PC-9 (cell line): ENCODE measurements around the gene KCNA5. TPM values are rescaled to one million over a fixed set of nuclear protein-coding genes. Genes with fewer than 3 reads are reported as not detected.

Source experiments
- BruUV-seq: library from RNA; stranded (reverse); fragments of 400-500 nt; replicated peaks from 2 replicates; lab custom pipeline; 2021; lab: Mats Ljungman, UMichigan
- CTCF ChIA-PET: fragments of 300-600 bp; sonication (Branson Sonifier 250); formaldehyde crosslinking; loops from one replicate; lab custom pipeline; 2022; ENCODE audit warnings: antibody characterized with exemption; lab: Charles Lee
- POLR2A ChIA-PET: fragments of 300-600 bp; sonication (Branson Sonifier 250); formaldehyde crosslinking; loops from one replicate; lab custom pipeline; 2022; ENCODE audit warnings: antibody characterized with exemption; ENCODE audit not compliant: unreplicated experiment; lab: Charles Lee
- DNase-seq, 2 experiments: peaks; one replicate each; pipeline versions ENCODE4 v3.0.0 to v3.0.0-alpha.2; 2015 to 2022; ENCODE audit warnings: mixed read lengths in 1 of 2
- H2AFZ ChIP-seq: fragments of 200-600 bp; sonication (generic); 2 replicates; pipeline ENCODE4 v1.8.1; 2017; ENCODE audit warnings: antibody characterized with exemption
- H3F3A ChIP-seq: fragments of 200-600 bp; sonication (generic); 2 replicates; pipeline ENCODE4 v1.8.1; 2017; ENCODE audit warnings: antibody characterized with exemption, mild to moderate bottlenecking, low read depth; ENCODE audit not compliant: insufficient read depth
- H3K27ac ChIP-seq: fragments of 200-600 bp; sonication (generic); 2 replicates; pipeline ENCODE4 v1.6.1; 2016; ENCODE audit warnings: mixed run types
- H3K27me3 ChIP-seq: fragments of 200-600 bp; sonication (generic); 2 replicates; pipeline ENCODE4 v1.6.1; 2016; ENCODE audit warnings: low read depth, mixed run types; ENCODE audit not compliant: insufficient read depth
- H3K36me3 ChIP-seq: fragments of 200-600 bp; sonication (generic); 2 replicates; pipeline ENCODE4 v1.6.1; 2016; ENCODE audit warnings: low read depth, mixed run types
- H3K4me1 ChIP-seq: fragments of 200-600 bp; sonication (generic); replicated peaks from 2 replicates; pipeline ENCODE4 v1.6.1; 2016; ENCODE audit warnings: mixed run types; ENCODE audit not compliant: insufficient read depth
- H3K4me2 ChIP-seq: fragments of 200-600 bp; sonication (generic); 2 replicates; pipeline ENCODE4 v1.6.1; 2017; ENCODE audit warnings: mixed run types
- H3K4me3 ChIP-seq: fragments of 200-600 bp; sonication (generic); 2 replicates; pipeline ENCODE4 v1.6.1; 2016; ENCODE audit warnings: mixed run types
- H3K79me2 ChIP-seq: fragments of 200-600 bp; sonication (generic); 2 replicates; pipeline ENCODE4 v1.6.1; 2017; ENCODE audit warnings: low read depth, mixed run types
- H3K9me2 ChIP-seq: fragments of 200-600 bp; sonication (generic); 2 replicates; pipeline ENCODE4 v1.8.1; 2017; ENCODE audit warnings: mild to moderate bottlenecking; ENCODE audit not compliant: insufficient read depth
- H3K9me3 ChIP-seq: fragments of 200-600 bp; sonication (generic); 2 replicates; pipeline ENCODE4 v1.8.1; 2016; ENCODE audit warnings: low read depth; ENCODE audit not compliant: insufficient read depth
- H4K20me1 ChIP-seq: fragments of 200-600 bp; sonication (generic); 2 replicates; pipeline ENCODE4 v1.8.1; 2017; ENCODE audit not compliant: insufficient read depth
- CTCF ChIP-seq: fragments of 200-600 bp; sonication (generic); conservative IDR thresholded peaks from 2 replicates; pipeline ENCODE4 v1.6.1; 2017; ENCODE audit warnings: mixed run types, antibody characterized with exemption, mild to moderate bottlenecking, moderate library complexity
- EZH2 ChIP-seq: fragments of 200-600 bp; sonication (generic); IDR thresholded peaks from 2 replicates; pipeline ENCODE4 v1.8.0; 2017; ENCODE audit warnings: antibody characterized with exemption, low read depth
- intact Hi-C: fragments of 100-400 bp; cut with micrococcal nuclease; formaldehyde crosslinking; loops from one replicate; pipeline ENCODE4 v1.10.0; 2022; ENCODE audit not compliant: unreplicated experiment
- total RNA-seq: library from RNA; stranded (reverse); gene quantifications from 2 replicates; pipeline ENCODE4 v1.2.3, GENCODE V29; 2021

The KCNA5 gene
- total RNA-seq, 1 experiment from 2014 or later, result not detected

- BruUV-seq, result no TSS peak
- H3K36me3 ChIP-seq, result no peaks in the 10 kb centered on the region
- POLR2A ChIA-PET, result no interaction called here
- H3K9me2 ChIP-seq, result no peaks in the 10 kb centered on the region
- H3K27ac ChIP-seq, result no peak overlapping the region
- no peaks in the 10 kb centered on the region for H3K79me2 ChIP-seq
- CTCF ChIA-PET, result no interaction called here
- no peak for TF ChIP-seq CTCF
- no peak for TF ChIP-seq EZH2
- intact Hi-C loops, result no loop called here
- H3K4me2 ChIP-seq, result no peak overlapping the region
- H3K9me3 ChIP-seq, result no peaks in the 10 kb centered on the region
- no peak for DNase-seq
- H3K4me1 ChIP-seq, result no peaks in the 10 kb centered on the region
- no peaks in the 10 kb centered on the region for H4K20me1 ChIP-seq
- peaks cover 98% of the 10 kb centered on the region for H3K27me3 ChIP-seq
- no peak overlapping the region for H3K4me3 ChIP-seq
- H3F3A ChIP-seq, result no peaks in the 10 kb centered on the region
- H2AFZ ChIP-seq, result no peak overlapping the region
Observed at GRCh38 chr12:5015711-5016492, 27.8 kb upstream of the KCNA5 start.

GRCh38 chr12:5016526-5016925 is 27.2 kb upstream of the KCNA5 start:
- Histone ChIP-seq H3K4me1 (no peaks in the 10 kb centered on the region), H3K27me3 (peaks cover 98% of the 10 kb centered on the region), H3K36me3 (no peaks in the 10 kb centered on the region), H3K27ac (no peak overlapping the region), H2AFZ (no peak overlapping the region), H4K20me1 (no peaks in the 10 kb centered on the region), H3K4me3 (no peak overlapping the region), H3K4me2 (no peak overlapping the region), H3F3A (no peaks in the 10 kb centered on the region), H3K79me2 (no peaks in the 10 kb centered on the region), H3K9me2 (no peaks in the 10 kb centered on the region), H3K9me3 (no peaks in the 10 kb centered on the region)
- intact Hi-C loops, result no loop called here
- DNase-seq, result no peak
- CTCF ChIA-PET, result no interaction called here
- BruUV-seq, result no TSS peak
- TF ChIP-seq CTCF (no peak), EZH2 (no peak)
- POLR2A ChIA-PET, result no interaction called here

- Histone ChIP-seq H3F3A (no peaks in the 10 kb centered on the region), H3K4me1 (no peaks in the 10 kb centered on the region), H4K20me1 (no peaks in the 10 kb centered on the region), H3K9me2 (no peaks in the 10 kb centered on the region), H3K79me2 (no peaks in the 10 kb centered on the region), H3K36me3 (no peaks in the 10 kb centered on the region), H3K9me3 (no peaks in the 10 kb centered on the region), H3K4me3 (no peak overlapping the region), H3K27me3 (peaks cover 96% of the 10 kb centered on the region), H3K27ac (no peak overlapping the region), H2AFZ (no peak overlapping the region), H3K4me2 (no peak overlapping the region)
- intact Hi-C loops, result no loop called here
- ChIA-PET CTCF (no interaction called here), POLR2A (no interaction called here)
- BruUV-seq, result no TSS peak
- no peak for TF ChIP-seq CTCF
- TF ChIP-seq EZH2, result no peak
- DNase-seq, result no peak
Observed at GRCh38 chr12:5017638-5018348, 25.9 kb upstream of the KCNA5 start.
